ENCODE results near the gene GRM4.

GRCh38 chr6:34057790-34058189 lies 88.1 kb downstream of the GRM4 start:
- TF ChIP-seq CTCF (conservative IDR thresholded peaks at IDR 0.05; ENCODE audit: low read depth, low read length) (no peak), EZH2 (IDR thresholded peaks at IDR 0.05; ENCODE audit: borderline replicate concordance, low read depth, low read length, poor library complexity, severe bottlenecking) (no peak)
